OCI-LY7 (cell line): ENCODE data around the gene LIPC. TPM values are rescaled to one million over a fixed set of nuclear protein-coding genes. Genes with fewer than 3 reads are reported as not detected.

Experiments used
- BruUV-seq: library from RNA; stranded (reverse); fragments of 400-500 nt; replicated peaks from 2 replicates; lab custom pipeline; 2021; lab: Mats Ljungman, UMichigan
- CTCF ChIA-PET: fragments of 300-600 bp; sonication (Branson Sonifier 250); formaldehyde crosslinking; loops from one replicate; lab custom pipeline; 2022; ENCODE audit warnings: antibody characterized with exemption; ENCODE audit not compliant: unreplicated experiment; lab: Charles Lee
- POLR2A ChIA-PET: fragments of 300-600 bp; sonication (Branson Sonifier 250); formaldehyde crosslinking; loops from one replicate; lab custom pipeline; 2022; ENCODE audit warnings: antibody characterized with exemption; lab: Charles Lee
- DNase-seq: peaks from one replicate; pipeline ENCODE4 v3.0.0-alpha.2; 2015; ENCODE audit warnings: low spot score
- H2AFZ ChIP-seq: fragments of 200-600 bp; sonication (generic), shearing (Covaris generic); 2 replicates; pipeline ENCODE4 v1.6.1; 2014; ENCODE audit warnings: mild to moderate bottlenecking, antibody characterized with exemption, low read length, moderate library complexity
- H3K27ac ChIP-seq: fragments of 200-600 bp; sonication (generic); 2 replicates; pipeline ENCODE4 v1.5.1; 2014; ENCODE audit warnings: mixed run types, low read depth, mild to moderate bottlenecking, moderate library complexity, low read length, inconsistent platforms; ENCODE audit not compliant: poor library complexity, severe bottlenecking
- H3K36me3 ChIP-seq: fragments of 200-600 bp; sonication (generic); 2 replicates; pipeline ENCODE4 v1.6.1; 2014; ENCODE audit warnings: mild to moderate bottlenecking, antibody characterized with exemption, low read length, moderate library complexity, mixed read lengths; ENCODE audit not compliant: insufficient read depth
- H3K4me1 ChIP-seq: fragments of 200-600 bp; sonication (generic); 2 replicates; pipeline ENCODE4 v1.5.1; 2014; ENCODE audit warnings: mild to moderate bottlenecking, low read length; ENCODE audit not compliant: insufficient read depth, poor library complexity, severe bottlenecking
- H3K4me2 ChIP-seq: fragments of 200-600 bp; sonication (generic); 2 replicates; pipeline ENCODE4 v1.6.1; 2014; ENCODE audit warnings: mild to moderate bottlenecking, low read length
- H3K4me3 ChIP-seq: fragments of 200-600 bp; sonication (generic); 2 replicates; pipeline ENCODE4 v1.5.1; 2014; ENCODE audit warnings: mild to moderate bottlenecking, low read depth, low read length; ENCODE audit not compliant: poor library complexity, severe bottlenecking
- H3K79me2 ChIP-seq: fragments of 200-600 bp; sonication (generic); 2 replicates; pipeline ENCODE4 v1.6.1; 2016; ENCODE audit warnings: low read depth, mild to moderate bottlenecking, low read length, moderate library complexity, mixed read lengths; ENCODE audit not compliant: insufficient read depth
- H3K9me2 ChIP-seq: fragments of 200-600 bp; sonication (generic); 2 replicates; pipeline ENCODE4 v1.6.1; 2016; ENCODE audit warnings: mild to moderate bottlenecking, low read length, mixed read lengths; ENCODE audit not compliant: insufficient read depth
- H3K9me3 ChIP-seq: fragments of 200-600 bp; sonication (generic); 2 replicates; pipeline ENCODE4 v1.6.1; 2014; ENCODE audit warnings: mild to moderate bottlenecking, mixed run types, low read length, mixed read lengths
- H4K20me1 ChIP-seq: fragments of 200-600 bp; sonication (generic); 2 replicates; pipeline ENCODE4 v1.6.1; 2014; ENCODE audit warnings: mild to moderate bottlenecking, antibody characterized with exemption, low read length, moderate library complexity, mixed read lengths; ENCODE audit not compliant: insufficient read depth
- EZH2phosphoT487 ChIP-seq: fragments of 200-600 bp; sonication (generic); IDR thresholded peaks from 2 replicates; pipeline ENCODE4 v1.6.1; 2018; ENCODE audit warnings: low read depth, borderline replicate concordance, mild to moderate bottlenecking, mixed run types, antibody characterized with exemption, low read length, moderate library complexity, mixed read lengths
- intact Hi-C: fragments of 100-400 bp; cut with micrococcal nuclease; formaldehyde crosslinking; loops from one replicate; pipeline ENCODE4 v1.10.0; 2022; ENCODE audit not compliant: unreplicated experiment
- total RNA-seq, 2 experiments: library from RNA; depleted of rRNA in 1 of 2; stranded (reverse); fragments of >200 nt in 1 of 2; shearing (Covaris generic) in 1 of 2; gene quantifications; 2 replicates each; pipeline ENCODE4 v1.2.3, GENCODE V29; 2014 to 2022
- TF ChIP-seq, protein P1 (sequence below): fragments of 200-600 bp; sonication (generic); conservative IDR thresholded peaks from 2 replicates; pipeline ENCODE4 v1.5.1; 2014; ENCODE audit warnings: mild to moderate bottlenecking, antibody characterized with exemption, low read length, moderate library complexity, mixed read lengths

Gene LIPC
- total RNA-seq, 2 experiments from 2014 or later, result 0.50 TPM; not detected in 1

DNA sequence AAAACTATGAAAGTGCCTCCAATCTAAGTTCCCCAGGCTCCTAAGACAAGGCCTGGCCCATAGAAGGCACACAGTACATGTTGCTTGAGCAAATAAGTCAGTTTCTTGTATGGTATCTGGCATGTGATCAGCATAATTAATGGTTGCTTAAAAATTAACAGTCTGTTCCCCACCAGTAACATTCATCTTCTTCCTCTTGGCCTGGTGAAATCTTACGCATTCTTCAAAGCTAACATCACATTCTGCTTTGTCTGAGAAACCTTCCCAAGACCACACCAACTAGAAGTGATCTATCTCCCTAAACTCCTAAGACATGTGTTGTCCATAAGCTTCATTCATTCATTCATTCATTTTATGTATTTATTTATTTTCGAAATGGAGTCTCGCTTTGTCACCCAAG, 48.1 kb downstream of the LIPC start:
- Histone ChIP-seq H3K4me1 (peaks cover 26% of the 10 kb centered on the region), H3K79me2 (no peaks in the 10 kb centered on the region), H3K9me2 (no peaks in the 10 kb centered on the region), H3K9me3 (no peaks in the 10 kb centered on the region), H4K20me1 (no peaks in the 10 kb centered on the region), H3K4me2 (no peak overlapping the region), H3K36me3 (no peaks in the 10 kb centered on the region), H3K4me3 (no peak overlapping the region), H3K27ac (no peak overlapping the region), H2AFZ (no peak overlapping the region)
- POLR2A ChIA-PET, result no interaction called here
- TF ChIP-seq, protein P1, sequence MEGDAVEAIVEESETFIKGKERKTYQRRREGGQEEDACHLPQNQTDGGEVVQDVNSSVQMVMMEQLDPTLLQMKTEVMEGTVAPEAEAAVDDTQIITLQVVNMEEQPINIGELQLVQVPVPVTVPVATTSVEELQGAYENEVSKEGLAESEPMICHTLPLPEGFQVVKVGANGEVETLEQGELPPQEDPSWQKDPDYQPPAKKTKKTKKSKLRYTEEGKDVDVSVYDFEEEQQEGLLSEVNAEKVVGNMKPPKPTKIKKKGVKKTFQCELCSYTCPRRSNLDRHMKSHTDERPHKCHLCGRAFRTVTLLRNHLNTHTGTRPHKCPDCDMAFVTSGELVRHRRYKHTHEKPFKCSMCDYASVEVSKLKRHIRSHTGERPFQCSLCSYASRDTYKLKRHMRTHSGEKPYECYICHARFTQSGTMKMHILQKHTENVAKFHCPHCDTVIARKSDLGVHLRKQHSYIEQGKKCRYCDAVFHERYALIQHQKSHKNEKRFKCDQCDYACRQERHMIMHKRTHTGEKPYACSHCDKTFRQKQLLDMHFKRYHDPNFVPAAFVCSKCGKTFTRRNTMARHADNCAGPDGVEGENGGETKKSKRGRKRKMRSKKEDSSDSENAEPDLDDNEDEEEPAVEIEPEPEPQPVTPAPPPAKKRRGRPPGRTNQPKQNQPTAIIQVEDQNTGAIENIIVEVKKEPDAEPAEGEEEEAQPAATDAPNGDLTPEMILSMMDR, result no peak
- TF ChIP-seq EZH2phosphoT487, result no peak
- CTCF ChIA-PET, result no interaction called here
- intact Hi-C loops, result no loop called here
- BruUV-seq, result no TSS peak
- no peak for DNase-seq

DNA sequence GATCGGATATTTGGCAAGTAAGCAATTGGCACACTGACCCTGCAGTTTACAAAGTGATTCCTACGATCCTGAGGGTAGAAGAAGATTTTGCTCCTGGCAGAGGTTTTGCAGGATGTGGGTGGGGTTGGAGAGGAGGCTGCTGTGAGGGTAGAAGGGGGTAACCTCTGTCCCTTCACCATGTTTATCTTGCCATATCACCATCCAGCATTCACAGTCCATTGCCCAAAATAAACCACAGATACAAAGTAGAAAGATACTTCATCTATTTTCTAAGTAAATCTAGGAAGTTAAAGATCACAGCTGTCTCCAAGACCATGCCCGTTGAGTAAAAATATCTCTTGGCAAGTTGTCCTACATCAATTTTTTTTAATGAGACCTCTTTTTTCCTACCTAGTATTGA, 51.6 kb downstream of the LIPC start:
- Histone ChIP-seq H3K27ac (no peak overlapping the region), H3K4me3 (no peak overlapping the region), H3K79me2 (no peaks in the 10 kb centered on the region), H3K9me3 (no peaks in the 10 kb centered on the region), H3K4me1 (no peaks in the 10 kb centered on the region), H3K36me3 (no peaks in the 10 kb centered on the region), H3K9me2 (no peaks in the 10 kb centered on the region), H4K20me1 (no peaks in the 10 kb centered on the region), H2AFZ (no peak overlapping the region), H3K4me2 (no peak overlapping the region)
- intact Hi-C loops, result no loop called here
- no TSS peak for BruUV-seq
- ChIA-PET POLR2A (interaction anchor here (0.6 kb wide), 1 partner anchor 12 kb away, joined by 5 read pairs; no protein-coding TSS in a partner anchor), CTCF (interaction anchor here (0.6 kb wide), 1 partner anchor 16 kb away, joined by 3 read pairs; no protein-coding TSS in a partner anchor)
- DNase-seq, result no peak
- no peak for TF ChIP-seq EZH2phosphoT487
- TF ChIP-seq, protein P1, result no peak

DNA sequence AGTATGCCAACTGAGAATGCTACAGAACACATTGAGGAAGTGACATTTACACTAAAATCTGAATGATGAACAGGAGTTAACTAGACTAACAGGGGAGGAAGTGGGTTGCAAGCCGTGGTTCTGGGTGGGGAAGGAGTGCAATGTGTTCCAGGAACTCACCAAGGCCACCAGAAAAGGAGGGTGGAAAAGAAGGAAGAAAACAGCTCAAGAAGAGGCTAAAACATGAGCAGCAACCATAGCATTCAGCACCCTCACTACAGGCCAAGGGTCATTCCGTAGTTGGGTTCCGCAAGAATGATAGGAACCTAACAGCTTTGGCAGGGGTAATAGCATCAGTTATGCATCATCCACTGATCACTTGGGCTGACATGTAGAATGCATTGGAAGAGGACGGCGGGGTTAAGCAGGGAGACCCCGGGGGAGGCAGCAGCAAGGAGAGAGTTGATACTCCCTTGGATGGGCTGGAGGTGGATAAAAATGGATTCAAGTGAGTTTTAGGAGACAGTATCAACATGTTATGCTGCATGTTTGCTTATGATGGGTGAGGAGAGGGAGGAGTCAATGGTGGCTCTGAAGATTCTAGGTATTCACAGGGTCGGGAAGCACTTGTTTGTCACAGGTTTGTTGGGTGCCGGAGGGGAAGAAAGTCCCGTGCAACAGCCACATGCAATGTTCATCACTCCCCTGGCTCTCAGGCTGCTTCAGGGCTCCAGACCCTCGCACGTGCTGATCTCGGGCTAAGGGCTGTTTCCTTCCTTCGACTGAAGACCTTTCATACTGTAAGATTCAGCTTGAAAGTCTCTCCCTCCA, 53.2 kb downstream of the LIPC start:
- Histone ChIP-seq H3K79me2 (no peaks in the 10 kb centered on the region), H3K9me3 (0 out of 2 replicates have a peak, but pooled peaks cover 6% of the 10 kb centered on the region), H3K9me2 (no peaks in the 10 kb centered on the region), H3K4me3 (no peak overlapping the region), H3K4me1 (no peaks in the 10 kb centered on the region), H3K4me2 (no peak overlapping the region), H3K36me3 (no peaks in the 10 kb centered on the region), H4K20me1 (no peaks in the 10 kb centered on the region), H2AFZ (no peak overlapping the region), H3K27ac (no peak overlapping the region)
- TF ChIP-seq, protein P1, result no peak
- TF ChIP-seq EZH2phosphoT487, result no peak
- POLR2A ChIA-PET, result no interaction called here
- BruUV-seq, result no TSS peak
- CTCF ChIA-PET, result no interaction called here
- no peak for DNase-seq
- intact Hi-C loops, result no loop called here
